MM.1S (cell line): ENCODE data around the gene CITED2.

Experiments
- CTCF ChIP-seq: fragments of 300-600 bp; sonication (generic); IDR thresholded peaks from 2 replicates; pipeline ENCODE4 v1.5.1; 2016; ENCODE audit warnings: antibody characterized with exemption, low read length, mixed read lengths
- EZH2 ChIP-seq: fragments of 300-600 bp; sonication (generic); optimal IDR thresholded peaks from 2 replicates; pipeline ENCODE3; 2017; ENCODE audit warnings: low read depth, mild to moderate bottlenecking, antibody characterized with exemption, low read length, mixed read lengths
- EZH2phosphoT487 ChIP-seq: fragments of 300-600 bp; sonication (generic); IDR thresholded peaks from 2 replicates; pipeline ENCODE4 v1.6.1; 2018; ENCODE audit warnings: antibody characterized with exemption, low read length

GRCh38 chr6:139415365-139415764, 40.9 kb upstream of the CITED2 start:
- TF ChIP-seq CTCF, result no peak
- TF ChIP-seq EZH2, result no peak
- no peak for TF ChIP-seq EZH2phosphoT487
